ENCODE measurements around the gene LRRC8B.

DNA sequence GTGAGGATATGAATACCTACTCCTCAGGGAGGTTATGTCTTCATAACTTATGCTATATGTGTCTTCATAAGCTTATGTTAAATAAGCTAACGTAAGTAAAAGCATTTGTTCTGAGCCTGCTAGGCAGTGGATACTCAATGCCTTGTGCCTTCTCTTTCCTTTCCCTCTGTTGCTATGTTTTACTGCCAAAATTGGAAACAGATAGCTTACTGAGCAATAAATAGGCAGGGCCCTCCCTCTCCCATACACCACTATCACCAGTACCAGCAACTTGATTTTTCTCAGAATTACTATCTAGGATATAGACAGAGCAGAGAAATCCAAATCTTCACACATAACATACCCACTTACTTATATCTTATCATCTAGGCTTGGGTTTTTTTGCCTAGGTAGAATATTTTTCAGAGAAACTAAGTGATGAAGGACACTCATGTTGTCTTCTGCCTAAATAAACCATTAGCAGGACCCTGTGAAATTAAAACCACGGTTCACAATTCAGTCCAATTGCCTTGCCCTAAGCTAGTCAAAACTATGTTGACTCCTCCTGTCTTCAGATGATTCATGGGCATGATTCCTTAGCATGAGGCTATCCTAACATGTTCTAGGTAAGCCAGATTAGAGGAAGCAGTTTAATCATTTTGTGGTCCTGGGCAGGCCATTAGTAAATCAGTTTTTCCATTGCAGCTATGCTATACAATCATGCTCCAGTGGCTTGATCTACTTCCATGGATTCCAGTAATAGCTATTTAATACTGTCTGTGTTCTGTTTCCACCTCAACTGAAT, 92.4 kb downstream of the LRRC8B start:
- TF ChIP-seq, protein P1, sequence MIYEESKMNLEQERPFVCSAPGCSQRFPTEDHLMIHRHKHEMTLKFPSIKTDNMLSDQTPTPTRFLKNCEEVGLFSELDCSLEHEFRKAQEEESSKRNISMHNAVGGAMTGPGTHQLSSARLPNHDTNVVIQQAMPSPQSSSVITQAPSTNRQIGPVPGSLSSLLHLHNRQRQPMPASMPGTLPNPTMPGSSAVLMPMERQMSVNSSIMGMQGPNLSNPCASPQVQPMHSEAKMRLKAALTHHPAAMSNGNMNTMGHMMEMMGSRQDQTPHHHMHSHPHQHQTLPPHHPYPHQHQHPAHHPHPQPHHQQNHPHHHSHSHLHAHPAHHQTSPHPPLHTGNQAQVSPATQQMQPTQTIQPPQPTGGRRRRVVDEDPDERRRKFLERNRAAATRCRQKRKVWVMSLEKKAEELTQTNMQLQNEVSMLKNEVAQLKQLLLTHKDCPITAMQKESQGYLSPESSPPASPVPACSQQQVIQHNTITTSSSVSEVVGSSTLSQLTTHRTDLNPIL (CRISPR knock-in tag; IDR thresholded peaks at IDR 0.05; ENCODE audit: low read depth) = no peak
- TF ChIP-seq TOX (CRISPR knock-in tag; IDR thresholded peaks at IDR 0.05; ENCODE audit: borderline replicate concordance) (no peak), ZFP3 (CRISPR knock-in tag; IDR thresholded peaks at IDR 0.05) (no peak)

Data from SK-N-SH treated with all-trans-retinoic acid at 6 μM for 48 hours (cell line).